Muscle of leg (tissue), 11 donors: ENCODE data around the gene SUPT20HL2. TPM values are rescaled to one million over a fixed set of nuclear protein-coding genes. Genes with fewer than 3 reads are reported as not detected.

Experiments
- DNase-seq: peaks from one replicate; pipeline ENCODE4 v3.0.0; 2013
- H3K27ac ChIP-seq: one replicate; pipeline ENCODE4 v1.5.1; 2013; ENCODE audit warnings: mild to moderate bottlenecking, low read length, control low read depth
- H3K27me3 ChIP-seq: one replicate; pipeline ENCODE4 v1.6.1; 2013; ENCODE audit warnings: low read length; ENCODE audit not compliant: control insufficient read depth, insufficient read depth
- H3K36me3 ChIP-seq: one replicate; pipeline ENCODE4 v1.6.1; 2013; ENCODE audit warnings: low read length; ENCODE audit not compliant: control insufficient read depth, insufficient read depth
- H3K4me1 ChIP-seq: one replicate; pipeline ENCODE4 v1.6.1; 2013; ENCODE audit warnings: low read length; ENCODE audit not compliant: control insufficient read depth, insufficient read depth
- H3K4me3 ChIP-seq: one replicate; pipeline ENCODE4 v1.5.1; 2013; ENCODE audit warnings: low read length, control low read depth
- H3K9me3 ChIP-seq: replicated peaks from 2 replicates; pipeline ENCODE4 v1.6.1; 2013; ENCODE audit warnings: low read depth, low read length; ENCODE audit not compliant: control insufficient read depth
- WGBS: methylation state at CpG from one replicate; pipeline ENCODE4 v1.1.5; 2013; ENCODE audit warnings: missing lambda C conversion rate; ENCODE audit not compliant: insufficient coverage; 5-methylcytosine and 5-hydroxymethylcytosine counted together
- polyA plus RNA-seq, 8 donors: library from polyadenylated mRNA; unstranded; fragments of 120-200 nt; gene quantifications; one replicate each; pipeline versions ENCODE4 v1.2.1 to v1.2.3, GENCODE V29; 2013; ENCODE audit warnings: inconsistent platforms in 1 of 8, low replicate concordance in 1 of 8; ENCODE audit not compliant: insufficient read length in 8 of 8, insufficient read depth in 1 of 8
- total RNA-seq: library from RNA; stranded (reverse); fragments of 120-200 nt; gene quantifications from one replicate; pipeline ENCODE4 v1.2.4, GENCODE V29; 2013

Gene SUPT20HL2
- total and polyA plus RNA-seq, 9 donors, result 0.09 to 0.22 (median 0.12) TPM; not detected in 2

- H3K9me3 ChIP-seq, result no peaks in the 10 kb centered on the region
- H3K4me1 ChIP-seq, result no peaks in the 10 kb centered on the region
- WGBS, result 70% methylated on average over 5 of the region's 6 CpGs
- no peak overlapping the region for H3K4me3 ChIP-seq
- no peak for DNase-seq
- no peak overlapping the region for H3K27ac ChIP-seq
- H3K27me3 ChIP-seq, result peaks cover 29% of the 10 kb centered on the region
- H3K36me3 ChIP-seq, result no peaks in the 10 kb centered on the region
Measured at GRCh38 chrX:24264383-24264782, 49.5 kb downstream of the SUPT20HL2 start.

- H3K4me1 ChIP-seq, result no peaks in the 10 kb centered on the region
- H3K27me3 ChIP-seq, result peaks cover 35% of the 10 kb centered on the region
- H3K4me3 ChIP-seq, result no peak overlapping the region
- H3K9me3 ChIP-seq, result no peaks in the 10 kb centered on the region
- no peak overlapping the region for H3K27ac ChIP-seq
- no peaks in the 10 kb centered on the region for H3K36me3 ChIP-seq
- no peak for DNase-seq
- 78% methylated on average over 3 of the region's 3 CpGs for WGBS
Measured at GRCh38 chrX:24262309-24262708, 51.6 kb downstream of the SUPT20HL2 start.

Other genes starting within 250 kb of the SUPT20HL2 start
- gene ZFX, start 164.3 kb downstream of the SUPT20HL2 start, total RNA-seq, result 47.7 TPM
- gene ZFX, start 164.3 kb downstream of the SUPT20HL2 start, polyA plus RNA-seq, result 10 to 100 TPM; 13.8 to 22.2 (median 16.1) TPM
- 0.04 TPM for gene SUPT20HL1, start 46.6 kb upstream of the SUPT20HL2 start, total RNA-seq
- gene SUPT20HL1, start 46.6 kb upstream of the SUPT20HL2 start, polyA plus RNA-seq, result under 1 TPM in 4 of 8 donors, not detected in 4; 0.07 to 0.26 (median 0.13) TPM
- 5.6 TPM for gene PDK3, start 151.2 kb upstream of the SUPT20HL2 start, total RNA-seq
- gene PDK3, start 151.2 kb upstream of the SUPT20HL2 start, polyA plus RNA-seq, result 1 to 10 TPM; 1.6 to 3.8 (median 2.4) TPM